GM12801 (cell line): ENCODE data around the gene TREML1.

ENCODE experiments used
- CTCF ChIP-seq: IDR thresholded peaks from one replicate; pipeline ENCODE4 v1.5.1; 2011; ENCODE audit warnings: control low read depth; ENCODE audit not compliant: insufficient read length; ENCODE audit errors: extremely low read depth

Gene TREML1

GRCh38 chr6:41156001-41156400 lies 1.9 kb upstream of the TREML1 start:
- no peak for TF ChIP-seq CTCF

GRCh38 chr6:41155132-41155805 lies 1.1 kb upstream of the TREML1 start:
- no peak for TF ChIP-seq CTCF

- no peak for TF ChIP-seq CTCF
Observed at GRCh38 chr6:41153451-41153850, 696 bp downstream of the TREML1 start.

GRCh38 chr6:41150671-41151070 lies 3.5 kb downstream of the TREML1 start:
- TF ChIP-seq CTCF = no peak

GRCh38 chr6:41147917-41148316 lies 6.2 kb downstream of the TREML1 start:
- no peak for TF ChIP-seq CTCF

- no peak for TF ChIP-seq CTCF
Observed at GRCh38 chr6:41136911-41137310, 17.2 kb downstream of the TREML1 start.

- TF ChIP-seq CTCF = no peak
Observed at GRCh38 chr6:41135062-41135832, 18.9 kb downstream of the TREML1 start.
